CMK (cell line): ENCODE results near the gene HYPK.
A peak's percentile ranks its signal among the peaks of the same experiment; 100 is the strongest.

Experiments
- DNase-seq: peaks from one replicate; pipeline ENCODE4 v3.0.0-alpha.2; 2010; ENCODE audit warnings: low read depth

The HYPK gene, protein sequence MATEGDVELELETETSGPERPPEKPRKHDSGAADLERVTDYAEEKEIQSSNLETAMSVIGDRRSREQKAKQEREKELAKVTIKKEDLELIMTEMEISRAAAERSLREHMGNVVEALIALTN

GRCh38 chr15:43800286-43801141 lies at the start of gene HYPK:
HYPK (plus strand) TSS chr15:43800599; CDS start chr15:43800623, 24 bp downstream.
- peak; percentile 60 for DNase-seq

GRCh38 chr15:43751885-43752284 lies 48.5 kb upstream of the HYPK start:
- DNase-seq = no peak

DNA sequence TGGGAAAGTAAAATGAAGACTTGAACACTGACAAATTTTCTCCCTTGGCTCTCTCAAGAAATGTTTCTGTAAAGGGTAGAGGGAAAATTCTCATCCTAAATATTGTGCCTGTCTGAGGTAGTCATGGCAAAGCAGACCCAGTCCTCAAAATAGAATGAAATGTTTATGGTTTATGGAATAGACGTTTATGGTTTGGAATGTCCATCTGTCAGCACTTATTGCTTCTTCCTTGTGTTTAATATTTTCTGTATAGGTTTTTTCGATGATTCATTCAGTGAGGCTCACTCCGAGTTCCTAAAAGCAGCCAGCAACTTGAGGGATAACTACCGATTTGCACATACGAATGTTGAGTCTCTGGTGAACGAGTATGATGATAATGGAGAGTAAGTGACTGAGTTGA lies 37.6 kb upstream of the HYPK start:
- no peak for DNase-seq

DNA sequence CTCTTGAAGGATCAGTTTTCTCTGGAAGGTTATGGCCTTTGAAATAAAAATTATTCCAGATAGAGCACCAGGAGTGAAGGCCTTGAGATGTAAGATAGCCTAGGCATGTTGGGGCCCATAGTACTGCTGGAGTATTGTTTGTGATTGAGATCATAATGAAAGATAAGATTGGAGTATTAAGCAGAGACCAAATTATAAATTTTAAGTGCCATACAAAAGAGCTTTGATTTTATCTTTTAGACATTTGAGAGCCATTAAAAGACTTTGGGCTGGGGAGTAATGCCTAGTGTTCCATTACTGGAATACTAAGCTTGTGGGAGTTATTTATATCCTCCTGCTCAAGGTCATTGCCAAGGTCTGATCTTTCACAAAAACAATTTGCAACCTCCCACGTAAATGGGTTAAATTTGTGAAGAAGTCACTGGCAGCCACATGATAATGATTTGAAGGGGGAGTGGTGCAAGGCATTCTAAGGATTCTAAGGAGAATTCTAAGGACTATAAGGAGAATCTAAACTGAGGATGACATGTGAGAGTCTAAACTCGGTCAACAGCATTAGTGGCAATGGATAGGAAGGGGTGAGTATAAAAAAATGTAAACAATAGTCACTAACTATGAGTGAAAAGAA lies 36.5 kb upstream of the HYPK start:
- no peak for DNase-seq

DNA sequence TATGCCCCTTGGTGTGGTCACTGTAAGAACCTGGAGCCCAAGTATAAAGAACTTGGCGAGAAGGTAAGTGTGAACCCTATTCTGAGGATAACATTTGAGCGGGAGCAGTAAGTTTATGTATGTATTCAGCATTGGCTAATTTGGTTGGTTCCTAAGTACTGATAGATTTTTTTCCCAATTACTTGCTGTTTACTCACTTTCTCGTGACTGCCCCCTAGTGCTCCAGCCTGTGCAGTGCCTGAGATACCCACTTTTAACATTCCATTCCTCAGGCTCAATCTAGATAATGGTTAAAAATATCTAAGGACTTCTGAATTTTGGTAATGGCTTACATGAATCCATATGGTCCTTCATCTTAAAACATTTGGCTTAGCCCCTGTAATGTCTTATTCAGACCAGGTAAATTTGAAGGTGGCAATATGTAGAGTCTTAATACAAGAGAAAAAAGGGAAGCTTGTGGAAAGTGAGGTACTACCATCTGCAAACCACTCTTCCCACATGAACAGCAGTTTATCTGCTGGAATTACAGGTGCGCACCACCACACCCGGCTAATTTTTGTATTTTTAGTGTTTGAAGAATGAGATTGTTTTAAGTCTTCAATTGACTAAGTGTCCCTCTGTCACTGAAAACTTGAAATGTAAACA lies 30.7 kb upstream of the HYPK start:
- DNase-seq = no peak

GRCh38 chr15:43771816-43772215 lies 28.6 kb upstream of the HYPK start:
- DNase-seq = no peak

- DNase-seq = no peak
Measured at GRCh38 chr15:43772624-43773023, 27.8 kb upstream of the HYPK start.

DNA sequence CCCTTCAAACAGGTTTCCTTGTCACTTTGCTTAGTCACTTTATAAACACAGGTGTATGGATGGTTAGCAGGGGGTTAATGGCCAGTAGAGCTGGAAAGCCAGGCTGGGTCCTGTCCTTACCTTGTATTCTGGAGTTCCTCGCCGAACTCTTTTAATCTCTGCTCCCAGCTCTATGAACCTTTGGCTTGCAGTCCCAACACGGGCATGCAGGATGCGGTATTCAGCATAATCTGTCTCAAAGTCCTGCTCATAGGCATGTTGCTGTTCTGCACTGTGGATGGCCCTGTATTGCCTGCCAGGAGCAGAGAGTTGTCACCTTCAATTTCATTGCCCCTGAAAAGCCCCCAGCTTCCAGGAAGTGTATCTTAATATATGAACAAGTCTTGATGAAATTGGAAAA lies 26.3 kb upstream of the HYPK start:
- DNase-seq = no peak

DNA sequence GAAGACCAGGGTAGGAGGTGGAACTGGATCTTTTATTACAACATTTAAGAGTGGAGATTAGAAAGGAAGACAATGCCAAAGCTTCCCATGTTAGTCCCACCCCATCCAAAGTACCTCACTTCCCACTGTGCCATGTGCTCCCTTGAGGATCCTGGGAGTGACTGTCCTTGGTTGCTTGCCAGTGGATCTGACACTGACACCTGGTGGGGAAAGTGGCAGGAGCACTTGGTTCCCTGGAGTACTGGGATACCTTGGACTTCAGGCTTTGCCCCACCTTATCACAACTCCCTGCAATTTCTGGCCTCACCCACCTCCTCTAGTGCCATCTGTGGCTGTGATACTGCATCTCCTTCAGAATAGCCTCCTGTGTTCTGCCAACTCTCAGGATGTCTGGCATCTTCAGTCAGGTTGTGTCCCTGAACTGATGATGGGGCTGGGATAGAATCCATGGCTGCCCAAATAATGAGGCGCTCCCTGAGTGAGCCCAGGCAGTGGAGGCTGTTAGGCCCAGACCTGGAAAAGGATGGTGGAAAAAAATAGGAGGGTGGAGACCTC lies 24.9 kb upstream of the HYPK start:
- no peak for DNase-seq

DNA sequence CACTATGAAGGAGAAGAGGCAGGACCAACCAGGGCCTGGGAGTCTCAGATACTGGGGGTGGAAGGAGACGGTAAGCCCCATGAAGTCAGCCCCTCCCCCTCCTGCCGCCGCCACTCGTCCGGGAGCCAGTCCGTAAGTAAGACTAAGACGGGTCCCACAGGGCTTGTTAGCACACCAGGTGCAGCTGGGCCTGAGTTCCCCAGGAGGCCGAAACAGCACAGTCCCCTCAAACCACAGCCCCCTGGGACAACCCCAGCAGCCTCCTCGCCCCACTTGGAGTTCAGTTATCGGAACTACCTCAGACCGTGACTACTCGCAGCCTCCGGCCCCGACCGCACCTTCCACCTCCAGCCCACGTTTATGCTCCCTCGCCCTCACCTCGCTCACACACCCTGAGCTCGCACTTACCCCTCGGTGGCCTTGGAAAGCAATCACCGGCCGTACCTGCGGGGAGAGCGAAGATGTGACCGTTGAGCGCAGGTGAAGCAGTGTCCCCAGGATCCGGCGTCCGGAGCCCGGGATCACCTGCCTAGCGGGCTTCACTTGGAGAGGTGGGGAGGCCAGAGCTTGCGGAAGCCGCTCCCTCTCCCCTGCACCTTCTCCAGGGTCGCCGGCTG lies 24.2 kb upstream of the HYPK start:
- no peak for DNase-seq

- peak; percentile 45 for DNase-seq
Measured at GRCh38 chr15:43776718-43777266, 23.6 kb upstream of the HYPK start, which contains the start of gene ELL3. ELL3 (minus strand) TSS chr15:43776966; CDS start chr15:43776901, 65 bp downstream.

DNA sequence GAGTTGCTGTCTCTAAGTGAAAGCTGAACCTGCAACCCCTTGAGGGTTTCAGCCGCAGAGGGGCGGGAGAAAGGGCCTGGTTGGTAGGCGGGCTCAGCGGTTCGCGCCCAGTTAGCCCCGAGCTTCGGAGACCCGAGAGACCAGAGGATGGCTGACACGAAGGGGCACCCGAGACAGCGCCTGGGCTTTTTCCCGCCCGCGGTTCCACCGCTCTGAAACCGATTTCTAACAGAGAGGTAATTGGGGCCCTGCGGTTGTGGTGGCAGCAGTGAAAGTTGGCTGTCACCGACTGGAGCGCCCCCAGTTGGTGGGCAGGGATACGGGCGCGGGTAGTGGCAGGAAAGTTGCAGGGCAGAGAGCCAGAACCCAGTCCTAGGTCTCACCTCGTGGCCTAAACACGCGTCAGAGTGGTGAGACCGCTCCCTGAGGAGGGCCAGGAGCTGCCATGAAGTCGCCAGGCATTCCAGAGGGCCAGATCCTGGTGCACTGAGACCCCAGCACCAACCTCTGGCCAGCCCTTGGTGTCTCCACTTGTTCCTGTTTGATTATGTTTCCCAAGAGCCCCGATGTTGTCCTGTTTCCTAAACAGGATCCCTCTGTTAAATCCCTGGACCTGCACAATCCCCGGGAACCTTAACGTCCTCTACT lies 23.0 kb upstream of the HYPK start:
- peak; percentile 66 for DNase-seq

- no peak for DNase-seq
Measured at GRCh38 chr15:43779016-43779415, 21.4 kb upstream of the HYPK start.

DNA sequence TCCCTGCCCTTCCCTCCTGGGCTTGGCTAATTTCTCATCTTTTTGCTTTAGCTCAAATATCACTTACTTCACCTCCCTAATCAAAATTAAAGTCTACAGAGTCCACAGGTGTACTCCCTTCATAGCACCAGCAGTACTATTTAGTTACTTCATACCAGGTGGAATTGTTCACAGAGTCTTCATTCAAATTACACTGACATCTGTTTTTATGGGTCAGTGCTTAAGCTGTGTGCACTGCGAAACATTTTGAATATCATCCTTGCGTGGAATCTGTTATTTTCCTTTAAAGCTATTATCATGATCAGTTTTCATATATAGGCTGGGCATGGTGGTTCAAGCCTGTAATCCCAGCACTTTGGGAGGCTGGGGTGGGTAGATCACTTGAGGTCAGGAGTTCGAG lies 11.0 kb upstream of the HYPK start:
- no peak for DNase-seq

- peak; percentile 97 for DNase-seq
Measured at GRCh38 chr15:43791993-43792760, 8.2 kb upstream of the HYPK start, which contains the start of gene SERF2. SERF2 (plus strand) TSS chr15:43792320; CDS start chr15:43792377, 57 bp downstream.

DNA sequence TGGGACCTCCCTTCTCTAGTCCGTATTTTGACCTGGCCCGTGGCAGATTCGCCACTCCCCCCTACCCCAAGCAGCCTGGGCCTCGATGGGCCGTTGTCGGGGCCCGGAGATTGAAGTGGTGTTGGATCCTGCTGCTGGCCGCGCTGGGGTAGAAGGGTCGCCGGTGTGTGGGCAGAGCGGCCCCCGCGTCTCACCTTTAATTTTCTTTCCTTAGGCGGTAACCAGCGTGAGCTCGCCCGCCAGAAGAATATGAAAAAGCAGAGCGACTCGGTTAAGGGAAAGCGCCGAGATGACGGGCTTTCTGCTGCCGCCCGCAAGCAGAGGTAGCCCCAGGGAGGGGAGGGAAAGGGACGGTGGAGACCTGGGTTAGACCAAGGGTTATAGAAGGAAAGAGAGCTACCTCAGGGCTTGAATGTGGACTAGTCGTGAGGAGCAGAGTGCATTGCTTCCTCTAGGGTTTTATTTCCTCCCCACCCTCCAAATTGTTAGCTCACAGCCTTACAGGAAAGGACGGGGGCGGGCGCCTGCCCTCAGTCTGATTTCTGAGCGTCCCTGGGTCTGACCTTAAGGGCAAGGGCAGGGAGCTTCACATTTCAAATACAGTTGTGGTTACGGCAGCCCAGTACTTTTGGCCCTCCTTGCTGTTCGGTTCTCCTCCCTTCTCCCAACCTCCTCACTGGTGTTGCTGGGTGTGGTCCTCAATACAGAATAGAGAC lies 7.5 kb upstream of the HYPK start:
- no peak for DNase-seq

DNA sequence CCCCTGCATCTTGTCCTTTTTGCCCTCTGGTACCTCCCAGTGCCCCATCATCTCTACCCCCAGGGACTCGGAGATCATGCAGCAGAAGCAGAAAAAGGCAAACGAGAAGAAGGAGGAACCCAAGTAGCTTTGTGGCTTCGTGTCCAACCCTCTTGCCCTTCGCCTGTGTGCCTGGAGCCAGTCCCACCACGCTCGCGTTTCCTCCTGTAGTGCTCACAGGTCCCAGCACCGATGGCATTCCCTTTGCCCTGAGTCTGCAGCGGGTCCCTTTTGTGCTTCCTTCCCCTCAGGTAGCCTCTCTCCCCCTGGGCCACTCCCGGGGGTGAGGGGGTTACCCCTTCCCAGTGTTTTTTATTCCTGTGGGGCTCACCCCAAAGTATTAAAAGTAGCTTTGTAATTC lies 6.8 kb upstream of the HYPK start:
- no peak for DNase-seq

DNA sequence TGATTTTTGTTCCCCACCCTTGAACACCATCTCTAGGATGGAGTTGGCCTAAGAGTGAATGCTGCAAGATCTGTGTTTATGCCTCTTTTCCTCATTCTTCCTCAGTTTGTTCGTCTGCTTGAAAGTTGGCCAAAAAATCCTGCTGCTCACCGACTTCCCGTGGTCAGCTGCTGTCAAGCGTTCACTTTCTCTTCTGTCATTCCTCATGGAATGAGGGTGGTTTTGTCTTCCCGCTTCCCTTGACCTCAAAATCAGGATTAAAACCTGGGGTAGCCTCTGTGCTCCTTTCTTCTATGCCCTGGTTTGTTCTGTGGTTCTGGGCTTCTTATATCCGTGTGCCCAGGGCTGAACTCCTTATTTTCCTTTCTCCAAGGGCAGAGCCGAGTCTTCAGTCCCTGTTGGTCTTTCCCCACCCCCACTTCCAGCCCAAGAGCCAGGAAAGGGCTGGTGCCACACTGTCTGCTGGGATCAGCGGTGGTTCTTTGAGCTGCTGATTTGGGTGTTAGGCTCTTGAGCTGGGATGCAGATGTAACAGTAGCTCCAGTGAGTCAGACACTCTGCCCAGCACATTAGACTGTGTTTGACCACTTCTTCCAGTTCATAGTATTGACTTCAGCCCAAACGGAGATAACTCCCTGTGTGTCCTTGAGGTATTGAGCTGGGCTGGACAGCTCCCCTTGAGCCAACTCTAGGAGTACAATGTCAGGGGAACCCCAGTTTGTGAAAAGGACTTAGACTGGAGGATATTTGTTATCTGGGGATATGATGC lies 5.9 kb upstream of the HYPK start:
- DNase-seq = no peak

- DNase-seq = no peak
Measured at GRCh38 chr15:43795197-43795596, 5.2 kb upstream of the HYPK start.
